GM23338 (cell line): ENCODE data around the gene LENEP. TPM values are rescaled to one million over a fixed set of nuclear protein-coding genes. Genes with fewer than 3 reads are reported as not detected.

Source experiments
- ATAC-seq: fragments of 200-7000 bp; cut with Tn5 transposase; 3 replicates; pipeline ENCODE4 v1.9.1; 2020
- DNase-seq: peaks from one replicate; pipeline ENCODE4 v3.0.0-alpha.2; 2015; ENCODE audit warnings: low spot score
- H2AFZ ChIP-seq: fragments of 200-600 bp; sonication (generic); 2 replicates; pipeline ENCODE4 v1.8.0; 2016; ENCODE audit warnings: antibody characterized with exemption, mild to moderate bottlenecking, moderate library complexity
- H3F3A ChIP-seq: fragments of 200-600 bp; sonication (generic); replicated peaks from 2 replicates; pipeline ENCODE4 v1.8.0; 2017; ENCODE audit warnings: antibody characterized with exemption, mixed run types, low read depth
- H3K27ac ChIP-seq: fragments of 200-600 bp; sonication (generic); 2 replicates; pipeline ENCODE4 v1.6.1; 2016; ENCODE audit warnings: low read depth
- H3K27me3 ChIP-seq: fragments of 200-600 bp; sonication (generic); 2 replicates; pipeline ENCODE4 v1.8.0; 2016; ENCODE audit warnings: mild to moderate bottlenecking, mixed run types, moderate library complexity; ENCODE audit not compliant: insufficient read depth
- H3K36me3 ChIP-seq: fragments of 200-600 bp; sonication (generic); 2 replicates; pipeline ENCODE4 v1.8.0; 2016; ENCODE audit warnings: mild to moderate bottlenecking; ENCODE audit not compliant: insufficient read depth
- H3K4me1 ChIP-seq: fragments of 200-600 bp; sonication (generic); 2 replicates; pipeline ENCODE4 v1.8.0; 2016; ENCODE audit warnings: mild to moderate bottlenecking, moderate library complexity; ENCODE audit not compliant: insufficient read depth
- H3K4me2 ChIP-seq: fragments of 200-600 bp; sonication (generic); 2 replicates; pipeline ENCODE4 v1.7.1; 2017; ENCODE audit warnings: mixed run types
- H3K4me3 ChIP-seq: fragments of 200-600 bp; sonication (generic); 2 replicates; pipeline ENCODE4 v1.6.1; 2016; ENCODE audit warnings: mixed run types
- H3K79me2 ChIP-seq: fragments of 200-600 bp; sonication (generic); replicated peaks from 2 replicates; pipeline ENCODE4 v1.8.0; 2017; ENCODE audit warnings: mild to moderate bottlenecking; ENCODE audit not compliant: insufficient read depth
- H3K9me2 ChIP-seq: fragments of 200-600 bp; sonication (generic); 2 replicates; pipeline ENCODE4 v1.8.0; 2017; ENCODE audit not compliant: insufficient read depth
- H4K20me1 ChIP-seq: fragments of 200-600 bp; sonication (generic); replicated peaks from 2 replicates; pipeline ENCODE4 v1.8.0; 2017; ENCODE audit warnings: mild to moderate bottlenecking; ENCODE audit not compliant: insufficient read depth
- H3K27ac Mint-ChIP-seq: 2 replicates; pipeline ENCODE4 v1.8.0; 2020; ENCODE audit warnings: inconsistent platforms, mild to moderate bottlenecking, moderate library complexity, mixed read lengths
- H3K27me3 Mint-ChIP-seq: 3 replicates; pipeline ENCODE4 v1.8.0; 2022; ENCODE audit warnings: low read depth, mild to moderate bottlenecking, moderate library complexity, mixed read lengths, inconsistent platforms; ENCODE audit not compliant: insufficient read depth, poor library complexity
- H3K36me3 Mint-ChIP-seq: 3 replicates; pipeline ENCODE4 v1.8.0; 2021; ENCODE audit warnings: low read depth, mild to moderate bottlenecking, inconsistent platforms, moderate library complexity, mixed read lengths
- H3K4me1 Mint-ChIP-seq: 3 replicates; pipeline ENCODE4 v1.8.0; 2020; ENCODE audit warnings: mild to moderate bottlenecking, inconsistent platforms, mixed read lengths
- H3K4me3 Mint-ChIP-seq: 3 replicates; pipeline ENCODE4 v1.8.0; 2021; ENCODE audit warnings: moderate library complexity, mild to moderate bottlenecking, inconsistent platforms, mixed read lengths
- H3K9me3 Mint-ChIP-seq: 3 replicates; pipeline ENCODE4 v1.8.0; 2020; ENCODE audit warnings: moderate library complexity, mild to moderate bottlenecking, inconsistent platforms, mixed read lengths
- CREB1 ChIP-seq: fragments of 250-450 bp; sonication (Bioruptor Pico); IDR thresholded peaks from 2 replicates; pipeline ENCODE4 v1.5.0; 2020; ENCODE audit warnings: low read depth, mild to moderate bottlenecking, moderate library complexity
- CTCF ChIP-seq, 2 experiments: fragments of 200-600 bp in 1 of 2; sonication (generic) in 1 of 2; conservative IDR thresholded peaks; 2 replicates each; pipeline versions ENCODE4 v1.5.1 to v1.6.1; 2016 to 2017; ENCODE audit warnings: antibody characterized with exemption in 2 of 2, low read depth in 2 of 2, mild to moderate bottlenecking in 2 of 2, moderate library complexity in 1 of 2
- ETS1 ChIP-seq: IDR thresholded peaks from 2 replicates; pipeline ENCODE4 v1.6.1; 2016; ENCODE audit warnings: antibody characterized with exemption
- EZH2 ChIP-seq: fragments of 200-600 bp; sonication (generic); IDR thresholded peaks from one replicate; pipeline ENCODE4 v1.8.0; 2017; ENCODE audit warnings: antibody characterized with exemption, mild to moderate bottlenecking, low read depth; ENCODE audit not compliant: unreplicated experiment
- EZH2phosphoT487 ChIP-seq: fragments of 200-600 bp; sonication (generic); IDR thresholded peaks from one replicate; pipeline ENCODE4 v1.8.1; 2018; ENCODE audit warnings: antibody characterized with exemption; ENCODE audit not compliant: unreplicated experiment
- JUNB ChIP-seq: IDR thresholded peaks from one replicate; pipeline ENCODE4 v1.6.1; 2016; ENCODE audit warnings: antibody characterized with exemption; ENCODE audit not compliant: unreplicated experiment
- NANOG ChIP-seq: IDR thresholded peaks from 2 replicates; pipeline ENCODE4 v1.6.1; 2016; ENCODE audit warnings: antibody characterized with exemption, borderline replicate concordance
- POLR2AphosphoS5 ChIP-seq: IDR thresholded peaks from 2 replicates; pipeline ENCODE4 v1.6.1; 2016; ENCODE audit warnings: antibody characterized with exemption, low read depth
- REST ChIP-seq: IDR thresholded peaks from one replicate; pipeline ENCODE4 v1.6.1; 2018; ENCODE audit warnings: antibody characterized with exemption; ENCODE audit not compliant: unreplicated experiment
- STAT1 ChIP-seq: IDR thresholded peaks from one replicate; pipeline ENCODE4 v1.6.1; 2016; ENCODE audit warnings: antibody characterized with exemption; ENCODE audit not compliant: unreplicated experiment
- ZNF114 ChIP-seq: fragments of 250-450 bp; sonication (Bioruptor Pico); IDR thresholded peaks from 2 replicates; pipeline ENCODE4 v1.5.0; 2020; ENCODE audit warnings: mild to moderate bottlenecking, moderate library complexity
- ZNF331 ChIP-seq: fragments of 250-450 bp; sonication (Bioruptor Pico); IDR thresholded peaks from 2 replicates; pipeline ENCODE4 v1.5.0; 2020; ENCODE audit warnings: low read depth, mild to moderate bottlenecking, moderate library complexity
- ZNF462 ChIP-seq: fragments of 250-450 bp; sonication (Bioruptor Pico); IDR thresholded peaks from 2 replicates; pipeline ENCODE4 v1.5.0; 2020; ENCODE audit warnings: mild to moderate bottlenecking, moderate library complexity
- polyA plus RNA-seq: library from polyadenylated mRNA; unstranded; fragments of >200 nt; fragmentation: Nextera tagmentation; extraction: Ambion mirVana; gene quantifications from 2 replicates; pipeline ENCODE4 v1.2.1, GENCODE V29; 2016
- total RNA-seq: library from RNA; depleted of rRNA; stranded (reverse); fragments of >200 nt; shearing (Covaris generic); gene quantifications from 2 replicates; pipeline ENCODE4 v1.2.3, GENCODE V29; 2014

Gene LENEP
- total and polyA plus RNA-seq, 2 experiments from 2014 or later: 1.6 TPM; not detected in 1

GRCh38 chr1:155010211-155010918 is 17.0 kb downstream of the LENEP start:
- H3K79me2 ChIP-seq: peaks cover 34% of the 10 kb centered on the region

More at GRCh38 chr1:155010211-155010918, 17.0 kb downstream of the LENEP start:
- Mint-ChIP-seq H3K27me3 (peaks cover 16% of the 10 kb centered on the region), H3K9me3 (no peaks in the 10 kb centered on the region), H3K4me1 (peaks cover 64% of the 10 kb centered on the region), H3K4me3 (peak overlapping the region; percentile 1; the same call in 1 of the 3 replicates), H3K36me3 (peaks cover 21% of the 10 kb centered on the region), H3K27ac (no peak overlapping the region)
- ATAC-seq: no peak
- Histone ChIP-seq H3K36me3 (no peaks in the 10 kb centered on the region), H2AFZ (no peak overlapping the region), H3K4me2 (0 out of 2 replicates have a peak overlapping the region, but pooled peaks have one; percentile 55), H4K20me1 (peaks cover 7% of the 10 kb centered on the region), H3K9me2 (no peaks in the 10 kb centered on the region), H3K4me3 (no peak overlapping the region), H3K27me3 (no peaks in the 10 kb centered on the region), H3K4me1 (peaks cover 43% of the 10 kb centered on the region), H3F3A (0 out of 2 replicates have a peak, but pooled peaks cover 3% of the 10 kb centered on the region), H3K27ac (no peak overlapping the region)
- no peak for DNase-seq
- TF ChIP-seq ZNF331 (CRISPR knock-in tag): no peak
- no peak for TF ChIP-seq CREB1 (CRISPR knock-in tag)
- TF ChIP-seq ZNF462 (CRISPR knock-in tag): no peak
- no peak for TF ChIP-seq NANOG
- no peak for TF ChIP-seq EZH2
- TF ChIP-seq REST: no peak
- TF ChIP-seq JUNB: no peak
- TF ChIP-seq CTCF (conservative IDR thresholded peaks at IDR 0.05; ENCODE audit: low read depth in 2 of 2): no peak
- no peak for TF ChIP-seq ZNF114 (CRISPR knock-in tag)
- no peak for TF ChIP-seq EZH2phosphoT487
- no peak for TF ChIP-seq ETS1
- TF ChIP-seq STAT1: no peak
- no peak for TF ChIP-seq POLR2AphosphoS5
